ENCODE measurements around the gene SLC8A1.

GRCh38 chr2:40419364-40419762, 32.5 kb downstream of the SLC8A1 start:
- TF ChIP-seq CTCF (IDR thresholded peaks at IDR 0.05; ENCODE audit: borderline replicate concordance, extremely low read depth, low read length, poor library complexity, severe bottlenecking) (no peak), EZH2 (IDR thresholded peaks at IDR 0.05; ENCODE audit: borderline replicate concordance, low read depth, low read length, severe bottlenecking) (no peak)
